ENCODE results near the gene CYYR1. TPM values are rescaled to one million over a fixed set of nuclear protein-coding genes. Genes with fewer than 3 reads are reported as not detected.

The CYYR1 gene
- total RNA-seq, 1 experiment from 2014 or later = 0.12 TPM

DNA sequence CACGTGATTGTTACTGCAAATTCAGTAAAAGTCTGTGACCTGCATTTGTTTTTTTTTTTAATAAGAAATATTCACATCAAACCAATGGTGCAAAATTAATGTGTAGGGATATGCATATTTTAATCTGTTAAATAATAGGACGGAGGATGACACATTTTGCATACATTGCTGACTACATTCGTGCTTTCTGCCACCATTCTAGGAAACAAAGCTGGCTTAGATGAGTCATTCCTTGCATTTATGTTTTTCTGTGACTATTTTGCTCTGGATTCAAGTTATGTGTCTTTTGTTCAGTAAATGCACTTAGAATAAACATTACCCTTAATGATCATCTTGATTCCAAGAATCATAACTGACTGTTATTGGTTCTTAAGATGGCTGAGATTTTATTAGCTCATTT lies 23.9 kb upstream of the CYYR1 start:
- Histone ChIP-seq H3K4me3 (replicated peaks in 1 of 2; ENCODE audit: low read depth in 1 of 2, low read length in 2 of 2) (no peak overlapping the region), H3K4me1 (ENCODE audit: control insufficient read depth in 1 of 2, insufficient read depth in 2 of 2, low read length in 2 of 2) (no peaks in the 10 kb centered on the region), H3K9me3 (ENCODE audit: control insufficient read depth in 1 of 2, insufficient read depth in 1 of 2, low read depth in 1 of 2, low read length in 2 of 2) (peaks cover 7 to 14% of the 10 kb centered on the region in 2 experiments; a peak in 2 of 4 replicates), H3K4me2 (ENCODE audit: low read length) (no peak overlapping the region), H4K20me1 (ENCODE audit: insufficient read depth) (no peaks in the 10 kb centered on the region), H3K9ac (ENCODE audit: low read length) (no peak overlapping the region), H2AFZ (ENCODE audit: low read depth, low read length, poor library complexity, severe bottlenecking) (no peak overlapping the region), H3K9me2 (ENCODE audit: insufficient read depth) (no peaks in the 10 kb centered on the region), H3K79me2 (ENCODE audit: insufficient read depth, low read length) (no peaks in the 10 kb centered on the region), H3K27me3 (ENCODE audit: insufficient read depth, low read length) (no peaks in the 10 kb centered on the region), H3K27ac (ENCODE audit: low read depth, low read length) (no peak overlapping the region), H3K36me3 (ENCODE audit: control insufficient read depth in 1 of 2, insufficient read depth in 2 of 2, low read length in 2 of 2) (no peaks in the 10 kb centered on the region)
- intact Hi-C loops (cut with micrococcal nuclease) = no loop called here
- ChIA-PET RAD21 (ENCODE audit: low non-redundant PET in 1 of 2, low total read pairs in 2 of 2, uncharacterized antibody in 2 of 2, unreplicated experiment in 2 of 2) (no interaction called here), CTCF (no interaction called here), POLR2A (no interaction called here)
- no TSS peak for BruUV-seq (replicated peaks)
- no peak for ATAC-seq
- TF ChIP-seq SIN3A (IDR thresholded peaks at IDR 0.05; ENCODE audit: low read depth) = no peak
- no peak for TF ChIP-seq SRF (IDR thresholded peaks at IDR 0.05; ENCODE audit: low read depth)
- DNase-seq (ENCODE audit: low read depth, low spot score) = no peak

DNA sequence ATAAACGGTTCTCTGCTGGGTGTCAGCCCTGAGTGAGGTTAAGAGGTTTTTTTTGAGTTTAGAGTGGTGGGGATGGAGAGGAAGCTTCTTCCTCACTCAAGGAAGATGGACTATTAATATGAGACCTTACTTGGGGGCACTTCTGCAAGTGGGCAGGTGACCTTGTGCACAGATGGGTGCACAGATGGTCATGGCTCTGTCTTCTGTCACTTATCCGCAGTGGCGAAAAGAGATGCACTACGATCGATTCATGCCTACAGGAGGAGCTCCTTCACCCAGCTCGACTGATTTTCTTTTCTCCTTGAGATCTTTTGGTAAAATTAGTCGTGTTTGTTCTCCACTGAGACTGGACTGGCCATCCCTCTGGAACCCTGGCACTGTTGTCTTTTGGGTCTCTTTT lies 22.9 kb upstream of the CYYR1 start:
- no peaks in the 10 kb centered on the region for H3K4me1 ChIP-seq (ENCODE audit: control insufficient read depth in 1 of 2, insufficient read depth in 2 of 2, low read length in 2 of 2)
- intact Hi-C loops (cut with micrococcal nuclease) = no loop called here
- no peak overlapping the region for H3K9ac ChIP-seq (ENCODE audit: low read length)
- no peak overlapping the region for H3K4me3 ChIP-seq (replicated peaks in 1 of 2; ENCODE audit: low read depth in 1 of 2, low read length in 2 of 2)
- H3K36me3 ChIP-seq (ENCODE audit: control insufficient read depth in 1 of 2, insufficient read depth in 2 of 2, low read length in 2 of 2) = no peaks in the 10 kb centered on the region
- no peak overlapping the region for H2AFZ ChIP-seq (ENCODE audit: low read depth, low read length, poor library complexity, severe bottlenecking)
- H3K79me2 ChIP-seq (ENCODE audit: insufficient read depth, low read length) = no peaks in the 10 kb centered on the region
- H4K20me1 ChIP-seq (ENCODE audit: insufficient read depth) = no peaks in the 10 kb centered on the region
- ChIA-PET CTCF (no interaction called here), POLR2A (no interaction called here), RAD21 (ENCODE audit: low non-redundant PET in 1 of 2, low total read pairs in 2 of 2, uncharacterized antibody in 2 of 2, unreplicated experiment in 2 of 2) (interaction anchor here in 1 of 2 experiments (0.9 kb wide), 1 partner anchor 36 kb away, joined by 4 read pairs; no protein-coding TSS in a partner anchor)
- H3K9me3 ChIP-seq (ENCODE audit: control insufficient read depth in 1 of 2, insufficient read depth in 1 of 2, low read depth in 1 of 2, low read length in 2 of 2) = peaks cover 7 to 14% of the 10 kb centered on the region in 2 experiments; a peak in 2 of 4 replicates
- ATAC-seq (no peak), DNase-seq (ENCODE audit: low read depth, low spot score) (no peak)
- H3K27ac ChIP-seq (ENCODE audit: low read depth, low read length) = no peak overlapping the region
- no peaks in the 10 kb centered on the region for H3K27me3 ChIP-seq (ENCODE audit: insufficient read depth, low read length)
- no TSS peak for BruUV-seq (replicated peaks)
- TF ChIP-seq FOSL1 (IDR thresholded peaks at IDR 0.05; ENCODE audit: low read depth) (no peak), RAD21 (IDR thresholded peaks at IDR 0.05; ENCODE audit: low read depth) (no peak), JUND (IDR thresholded peaks at IDR 0.05) (no peak), SRF (IDR thresholded peaks at IDR 0.05; ENCODE audit: low read depth) (no peak), SIN3A (IDR thresholded peaks at IDR 0.05; ENCODE audit: low read depth) (no peak), ELF1 (IDR thresholded peaks at IDR 0.05; ENCODE audit: borderline replicate concordance, low read depth) (no peak), EZH2phosphoT487 (IDR thresholded peaks at IDR 0.05; ENCODE audit: borderline replicate concordance) (no peak), SP1 (IDR thresholded peaks at IDR 0.05; ENCODE audit: low read depth) (no peak), TCF7L2 (IDR thresholded peaks at IDR 0.05; ENCODE audit: borderline replicate concordance, extremely low read depth, insufficient read depth, insufficient read length) (no peak), YY1 (IDR thresholded peaks at IDR 0.05; ENCODE audit: extremely low read depth, insufficient replicate concordance, low read depth, low read length) (no peak), EGR1 (IDR thresholded peaks at IDR 0.05; ENCODE audit: low read depth) (no peak), CEBPB (IDR thresholded peaks at IDR 0.05; ENCODE audit: low read depth) (no peak), POLR2A (IDR thresholded peaks at IDR 0.05; ENCODE audit: borderline replicate concordance, extremely low read depth, insufficient read depth, insufficient read length) (no peak), ZFX (IDR thresholded peaks at IDR 0.05) (no peak), POLR2AphosphoS5 (IDR thresholded peaks at IDR 0.05; ENCODE audit: low read depth, low read length) (no peak), EZH2 (IDR thresholded peaks at IDR 0.05) (no peak)
- TF ChIP-seq, protein P1, sequence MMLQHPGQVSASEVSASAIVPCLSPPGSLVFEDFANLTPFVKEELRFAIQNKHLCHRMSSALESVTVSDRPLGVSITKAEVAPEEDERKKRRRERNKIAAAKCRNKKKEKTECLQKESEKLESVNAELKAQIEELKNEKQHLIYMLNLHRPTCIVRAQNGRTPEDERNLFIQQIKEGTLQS (IDR thresholded peaks at IDR 0.05) = no peak
- TF ChIP-seq, protein P2, sequence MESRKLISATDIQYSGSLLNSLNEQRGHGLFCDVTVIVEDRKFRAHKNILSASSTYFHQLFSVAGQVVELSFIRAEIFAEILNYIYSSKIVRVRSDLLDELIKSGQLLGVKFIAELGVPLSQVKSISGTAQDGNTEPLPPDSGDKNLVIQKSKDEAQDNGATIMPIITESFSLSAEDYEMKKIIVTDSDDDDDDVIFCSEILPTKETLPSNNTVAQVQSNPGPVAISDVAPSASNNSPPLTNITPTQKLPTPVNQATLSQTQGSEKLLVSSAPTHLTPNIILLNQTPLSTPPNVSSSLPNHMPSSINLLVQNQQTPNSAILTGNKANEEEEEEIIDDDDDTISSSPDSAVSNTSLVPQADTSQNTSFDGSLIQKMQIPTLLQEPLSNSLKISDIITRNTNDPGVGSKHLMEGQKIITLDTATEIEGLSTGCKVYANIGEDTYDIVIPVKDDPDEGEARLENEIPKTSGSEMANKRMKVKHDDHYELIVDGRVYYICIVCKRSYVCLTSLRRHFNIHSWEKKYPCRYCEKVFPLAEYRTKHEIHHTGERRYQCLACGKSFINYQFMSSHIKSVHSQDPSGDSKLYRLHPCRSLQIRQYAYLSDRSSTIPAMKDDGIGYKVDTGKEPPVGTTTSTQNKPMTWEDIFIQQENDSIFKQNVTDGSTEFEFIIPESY (IDR thresholded peaks at IDR 0.05; ENCODE audit: extremely low read depth, insufficient replicate concordance, low read length) = no peak
- TF ChIP-seq, protein P3, sequence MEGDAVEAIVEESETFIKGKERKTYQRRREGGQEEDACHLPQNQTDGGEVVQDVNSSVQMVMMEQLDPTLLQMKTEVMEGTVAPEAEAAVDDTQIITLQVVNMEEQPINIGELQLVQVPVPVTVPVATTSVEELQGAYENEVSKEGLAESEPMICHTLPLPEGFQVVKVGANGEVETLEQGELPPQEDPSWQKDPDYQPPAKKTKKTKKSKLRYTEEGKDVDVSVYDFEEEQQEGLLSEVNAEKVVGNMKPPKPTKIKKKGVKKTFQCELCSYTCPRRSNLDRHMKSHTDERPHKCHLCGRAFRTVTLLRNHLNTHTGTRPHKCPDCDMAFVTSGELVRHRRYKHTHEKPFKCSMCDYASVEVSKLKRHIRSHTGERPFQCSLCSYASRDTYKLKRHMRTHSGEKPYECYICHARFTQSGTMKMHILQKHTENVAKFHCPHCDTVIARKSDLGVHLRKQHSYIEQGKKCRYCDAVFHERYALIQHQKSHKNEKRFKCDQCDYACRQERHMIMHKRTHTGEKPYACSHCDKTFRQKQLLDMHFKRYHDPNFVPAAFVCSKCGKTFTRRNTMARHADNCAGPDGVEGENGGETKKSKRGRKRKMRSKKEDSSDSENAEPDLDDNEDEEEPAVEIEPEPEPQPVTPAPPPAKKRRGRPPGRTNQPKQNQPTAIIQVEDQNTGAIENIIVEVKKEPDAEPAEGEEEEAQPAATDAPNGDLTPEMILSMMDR (IDR thresholded peaks at IDR 0.05 in 2 of 3, conservative IDR thresholded peaks at IDR 0.05 in 1 of 3; ENCODE audit: borderline replicate concordance in 1 of 3, insufficient read depth in 1 of 3, low read depth in 2 of 3, low read length in 2 of 3) = no peak
- no peaks in the 10 kb centered on the region for H3K9me2 ChIP-seq (ENCODE audit: insufficient read depth)
- H3K4me2 ChIP-seq (ENCODE audit: low read length) = no peak overlapping the region
